ENCODE results near the gene TMEM132D. TPM values are rescaled to one million over a fixed set of nuclear protein-coding genes. Genes with fewer than 3 reads are reported as not detected.

The TMEM132D gene
- total RNA-seq, 1 experiment from 2014 or later = 1.4 TPM

DNA sequence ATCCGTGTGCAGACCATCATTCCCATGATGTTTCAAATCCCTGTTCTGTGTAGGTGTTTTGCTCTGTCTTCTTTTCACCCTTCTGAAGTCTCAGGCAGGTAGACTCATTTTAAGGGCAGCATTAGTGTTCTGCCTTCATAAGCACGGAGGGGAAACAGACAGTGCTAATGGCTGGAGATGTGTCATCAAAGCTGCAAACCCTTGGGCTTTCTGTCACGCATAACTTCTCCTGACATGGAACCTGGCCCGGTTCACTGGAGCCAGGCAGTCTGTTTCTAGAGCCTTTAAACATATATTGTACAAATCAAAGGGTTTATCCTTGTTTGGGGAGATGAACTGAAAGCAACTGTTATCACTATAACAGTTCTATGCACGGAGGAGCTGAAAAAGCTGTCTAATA, 141.4 kb downstream of the TMEM132D start:
- peaks cover 9% of the 10 kb centered on the region for H3K27me3 Mint-ChIP-seq (ENCODE audit: low read depth)
- CTCF ChIA-PET = no interaction called here
- H3K4me3 Mint-ChIP-seq = no peak overlapping the region
- H3K4me1 Mint-ChIP-seq = no peaks in the 10 kb centered on the region
- POLR2A ChIA-PET = no interaction called here
- DNase-seq (ENCODE audit: low spot score) (no peak), ATAC-seq (no peak)
- peaks cover 65% of the 10 kb centered on the region for H3K36me3 Mint-ChIP-seq
- TF ChIP-seq FOXK1 (CRISPR knock-in tag; IDR thresholded peaks at IDR 0.05) (no peak), AFF4 (CRISPR knock-in tag; IDR thresholded peaks at IDR 0.05; ENCODE audit: borderline replicate concordance) (no peak), NFYB (CRISPR knock-in tag; conservative IDR thresholded peaks at IDR 0.05; ENCODE audit: low read depth) (no peak), EMX1 (CRISPR knock-in tag; IDR thresholded peaks at IDR 0.05) (no peak), ZNF671 (CRISPR knock-in tag; IDR thresholded peaks at IDR 0.05) (no peak), ZNF423 (CRISPR knock-in tag; IDR thresholded peaks at IDR 0.05) (no peak), ATF1 (CRISPR knock-in tag; IDR thresholded peaks at IDR 0.05) (no peak), SMAD4 (CRISPR knock-in tag; IDR thresholded peaks at IDR 0.05) (no peak), USF2 (CRISPR knock-in tag; IDR thresholded peaks at IDR 0.05) (no peak), NR1H2 (CRISPR knock-in tag; IDR thresholded peaks at IDR 0.05) (no peak), IRF2 (CRISPR knock-in tag; IDR thresholded peaks at IDR 0.05; ENCODE audit: borderline replicate concordance, low read depth) (no peak), MXD4 (CRISPR knock-in tag; IDR thresholded peaks at IDR 0.05; ENCODE audit: borderline replicate concordance) (no peak), SP1 (CRISPR knock-in tag; conservative IDR thresholded peaks at IDR 0.05) (no peak)
- TF ChIP-seq, protein P1, sequence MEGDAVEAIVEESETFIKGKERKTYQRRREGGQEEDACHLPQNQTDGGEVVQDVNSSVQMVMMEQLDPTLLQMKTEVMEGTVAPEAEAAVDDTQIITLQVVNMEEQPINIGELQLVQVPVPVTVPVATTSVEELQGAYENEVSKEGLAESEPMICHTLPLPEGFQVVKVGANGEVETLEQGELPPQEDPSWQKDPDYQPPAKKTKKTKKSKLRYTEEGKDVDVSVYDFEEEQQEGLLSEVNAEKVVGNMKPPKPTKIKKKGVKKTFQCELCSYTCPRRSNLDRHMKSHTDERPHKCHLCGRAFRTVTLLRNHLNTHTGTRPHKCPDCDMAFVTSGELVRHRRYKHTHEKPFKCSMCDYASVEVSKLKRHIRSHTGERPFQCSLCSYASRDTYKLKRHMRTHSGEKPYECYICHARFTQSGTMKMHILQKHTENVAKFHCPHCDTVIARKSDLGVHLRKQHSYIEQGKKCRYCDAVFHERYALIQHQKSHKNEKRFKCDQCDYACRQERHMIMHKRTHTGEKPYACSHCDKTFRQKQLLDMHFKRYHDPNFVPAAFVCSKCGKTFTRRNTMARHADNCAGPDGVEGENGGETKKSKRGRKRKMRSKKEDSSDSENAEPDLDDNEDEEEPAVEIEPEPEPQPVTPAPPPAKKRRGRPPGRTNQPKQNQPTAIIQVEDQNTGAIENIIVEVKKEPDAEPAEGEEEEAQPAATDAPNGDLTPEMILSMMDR (IDR thresholded peaks at IDR 0.05) = no peak
- TF ChIP-seq, protein P2, sequence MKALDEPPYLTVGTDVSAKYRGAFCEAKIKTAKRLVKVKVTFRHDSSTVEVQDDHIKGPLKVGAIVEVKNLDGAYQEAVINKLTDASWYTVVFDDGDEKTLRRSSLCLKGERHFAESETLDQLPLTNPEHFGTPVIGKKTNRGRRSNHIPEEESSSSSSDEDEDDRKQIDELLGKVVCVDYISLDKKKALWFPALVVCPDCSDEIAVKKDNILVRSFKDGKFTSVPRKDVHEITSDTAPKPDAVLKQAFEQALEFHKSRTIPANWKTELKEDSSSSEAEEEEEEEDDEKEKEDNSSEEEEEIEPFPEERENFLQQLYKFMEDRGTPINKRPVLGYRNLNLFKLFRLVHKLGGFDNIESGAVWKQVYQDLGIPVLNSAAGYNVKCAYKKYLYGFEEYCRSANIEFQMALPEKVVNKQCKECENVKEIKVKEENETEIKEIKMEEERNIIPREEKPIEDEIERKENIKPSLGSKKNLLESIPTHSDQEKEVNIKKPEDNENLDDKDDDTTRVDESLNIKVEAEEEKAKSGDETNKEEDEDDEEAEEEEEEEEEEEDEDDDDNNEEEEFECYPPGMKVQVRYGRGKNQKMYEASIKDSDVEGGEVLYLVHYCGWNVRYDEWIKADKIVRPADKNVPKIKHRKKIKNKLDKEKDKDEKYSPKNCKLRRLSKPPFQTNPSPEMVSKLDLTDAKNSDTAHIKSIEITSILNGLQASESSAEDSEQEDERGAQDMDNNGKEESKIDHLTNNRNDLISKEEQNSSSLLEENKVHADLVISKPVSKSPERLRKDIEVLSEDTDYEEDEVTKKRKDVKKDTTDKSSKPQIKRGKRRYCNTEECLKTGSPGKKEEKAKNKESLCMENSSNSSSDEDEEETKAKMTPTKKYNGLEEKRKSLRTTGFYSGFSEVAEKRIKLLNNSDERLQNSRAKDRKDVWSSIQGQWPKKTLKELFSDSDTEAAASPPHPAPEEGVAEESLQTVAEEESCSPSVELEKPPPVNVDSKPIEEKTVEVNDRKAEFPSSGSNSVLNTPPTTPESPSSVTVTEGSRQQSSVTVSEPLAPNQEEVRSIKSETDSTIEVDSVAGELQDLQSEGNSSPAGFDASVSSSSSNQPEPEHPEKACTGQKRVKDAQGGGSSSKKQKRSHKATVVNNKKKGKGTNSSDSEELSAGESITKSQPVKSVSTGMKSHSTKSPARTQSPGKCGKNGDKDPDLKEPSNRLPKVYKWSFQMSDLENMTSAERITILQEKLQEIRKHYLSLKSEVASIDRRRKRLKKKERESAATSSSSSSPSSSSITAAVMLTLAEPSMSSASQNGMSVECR (CRISPR knock-in tag; IDR thresholded peaks at IDR 0.05; ENCODE audit: borderline replicate concordance) = no peak
- TF ChIP-seq, protein P3, sequence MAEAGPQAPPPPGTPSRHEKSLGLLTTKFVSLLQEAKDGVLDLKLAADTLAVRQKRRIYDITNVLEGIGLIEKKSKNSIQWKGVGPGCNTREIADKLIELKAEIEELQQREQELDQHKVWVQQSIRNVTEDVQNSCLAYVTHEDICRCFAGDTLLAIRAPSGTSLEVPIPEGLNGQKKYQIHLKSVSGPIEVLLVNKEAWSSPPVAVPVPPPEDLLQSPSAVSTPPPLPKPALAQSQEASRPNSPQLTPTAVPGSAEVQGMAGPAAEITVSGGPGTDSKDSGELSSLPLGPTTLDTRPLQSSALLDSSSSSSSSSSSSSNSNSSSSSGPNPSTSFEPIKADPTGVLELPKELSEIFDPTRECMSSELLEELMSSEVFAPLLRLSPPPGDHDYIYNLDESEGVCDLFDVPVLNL (CRISPR knock-in tag; IDR thresholded peaks at IDR 0.05; ENCODE audit: borderline replicate concordance, low read depth) = no peak
- TF ChIP-seq, protein P4, sequence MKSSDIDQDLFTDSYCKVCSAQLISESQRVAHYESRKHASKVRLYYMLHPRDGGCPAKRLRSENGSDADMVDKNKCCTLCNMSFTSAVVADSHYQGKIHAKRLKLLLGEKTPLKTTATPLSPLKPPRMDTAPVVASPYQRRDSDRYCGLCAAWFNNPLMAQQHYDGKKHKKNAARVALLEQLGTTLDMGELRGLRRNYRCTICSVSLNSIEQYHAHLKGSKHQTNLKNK (CRISPR knock-in tag; IDR thresholded peaks at IDR 0.05) = no peak
- peaks cover 66% of the 10 kb centered on the region for H3K9me3 Mint-ChIP-seq
- no peak overlapping the region for H3K27ac Mint-ChIP-seq

Measured in WTC11 (cell line).